GM12892 (cell line): Measurements from ENCODE around the gene TMC8.

Experiments used
- POLR2A ChIP-seq: IDR thresholded peaks from 2 replicates; pipeline ENCODE4 v1.6.1; 2011; ENCODE audit warnings: low read depth, low read length, control low read depth
- POLR2AphosphoS5 ChIP-seq: IDR thresholded peaks from 2 replicates; pipeline ENCODE4 v1.6.1; 2011; ENCODE audit warnings: low read depth, low read length, control low read depth

- TF ChIP-seq POLR2AphosphoS5, result no peak
- no peak for TF ChIP-seq POLR2A
Measured at GRCh38 chr17:78138204-78139060, 7.9 kb downstream of the TMC8 start.
